ENCODE results near the gene UBA3. TPM values are rescaled to one million over a fixed set of nuclear protein-coding genes. Genes with fewer than 3 reads are reported as not detected.
A peak's percentile ranks its signal among the peaks of the same experiment; 100 is the strongest.

UBA3 gene
- total RNA-seq, 1 donor from 2014 or later: 81.3 TPM

GRCh38 chr3:69012100-69012799 is 67.9 kb downstream of the UBA3 start:
- peak; percentile 13 for DNase-seq (ENCODE audit: low read depth)

GRCh38 chr3:69011096-69011730 is 69.0 kb downstream of the UBA3 start:
- DNase-seq (ENCODE audit: low read depth): no peak

- peak; percentile 19 for DNase-seq (ENCODE audit: low read depth)
These were observed 70.4 kb downstream of the UBA3 start for GRCh38 chr3:69009559-69010410.

- no peak for DNase-seq (ENCODE audit: low read depth)
These were observed 71.2 kb downstream of the UBA3 start for GRCh38 chr3:69008980-69009379.

- no peak for DNase-seq (ENCODE audit: low read depth)
These were observed 74.2 kb downstream of the UBA3 start for GRCh38 chr3:69005791-69006482.

- DNase-seq (ENCODE audit: low read depth): no peak
These were observed 74.9 kb downstream of the UBA3 start for GRCh38 chr3:69005071-69005790.

Other genes starting within 250 kb of the UBA3 start
- not detected in 2 replicates for gene TAFA4, start 147.8 kb downstream of the UBA3 start, total RNA-seq
- 23.2 and 52.1 TPM in 2 replicates for gene EOGT, start 66.7 kb downstream of the UBA3 start, total RNA-seq
- gene TMF1, start 28.0 kb downstream of the UBA3 start, total RNA-seq: 23.8 and 55.6 TPM in 2 replicates
- gene ARL6IP5, start 4.6 kb upstream of the UBA3 start, total RNA-seq: 160 and 196 TPM in 2 replicates
- not detected in 2 replicates for gene LMOD3, start 42.2 kb upstream of the UBA3 start, total RNA-seq